GM03348 (cell line): ENCODE data around the gene TAGAP.
"Not testable (repeated sequence)": the region's sequence is repeated elsewhere in the genome, so short reads cannot be mapped to it uniquely, and the experiment has no call there.

Experiments
- DNase-seq: peaks from one replicate; pipeline ENCODE4 v3.0.0; 2012; ENCODE audit warnings: low spot score

The TAGAP gene

DNA sequence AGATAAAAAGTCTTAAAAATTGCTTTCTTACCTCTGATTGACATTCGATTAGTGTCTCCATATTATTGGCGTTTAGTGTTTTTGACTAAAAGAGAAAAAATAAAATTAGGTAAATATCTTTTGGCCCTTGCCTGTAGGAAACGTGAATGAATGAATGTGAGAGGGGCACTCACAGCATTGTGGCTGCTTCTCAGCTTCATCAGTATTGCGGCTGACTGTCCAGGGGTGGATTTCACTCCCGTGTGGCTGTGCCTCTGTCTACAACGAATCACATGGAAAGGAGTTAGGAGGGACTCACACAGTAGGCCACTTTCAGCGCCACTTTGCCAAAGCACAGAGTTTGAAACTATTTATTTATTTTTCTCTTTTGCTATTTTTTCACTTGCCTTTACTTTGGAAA is 844 bp downstream of the TAGAP start:
- DNase-seq = no peak

DNA sequence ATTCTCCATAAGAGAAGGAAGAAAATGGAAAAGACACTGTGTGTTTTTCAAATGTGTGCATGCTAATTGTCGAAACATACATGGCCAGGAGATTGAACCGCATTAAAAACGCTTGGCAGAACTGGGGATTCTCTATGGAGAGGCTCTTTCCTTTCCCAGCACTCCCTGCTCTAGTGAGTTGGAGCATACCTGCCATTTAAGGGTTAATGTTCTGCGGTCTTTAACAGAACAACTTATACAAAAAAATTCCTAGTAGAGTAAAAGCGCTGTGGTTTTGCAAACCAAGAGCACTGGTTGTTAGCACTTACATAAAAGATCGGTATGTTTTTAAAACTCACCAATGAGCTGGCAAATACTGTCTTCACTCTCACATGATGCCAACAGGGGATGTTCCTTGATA is 1.5 kb downstream of the TAGAP start:
- DNase-seq = no peak

DNA sequence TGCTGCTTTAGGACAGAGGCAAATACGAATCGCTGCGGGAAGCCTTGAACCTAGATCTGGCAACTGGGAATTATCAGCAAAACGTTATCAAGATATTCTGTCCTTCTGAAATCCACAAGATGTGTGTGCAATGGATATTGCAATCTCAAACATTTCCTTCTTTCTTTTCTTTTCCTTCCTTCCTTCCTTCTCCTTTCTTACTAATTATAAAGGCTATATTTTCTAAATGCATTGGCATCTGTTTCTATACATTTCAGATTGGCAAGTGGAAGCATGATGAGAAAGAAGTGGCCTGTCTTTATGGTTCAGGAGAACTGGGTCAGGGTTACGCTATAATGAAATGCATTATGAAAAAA is 2.0 kb downstream of the TAGAP start:
- DNase-seq = no peak

DNA sequence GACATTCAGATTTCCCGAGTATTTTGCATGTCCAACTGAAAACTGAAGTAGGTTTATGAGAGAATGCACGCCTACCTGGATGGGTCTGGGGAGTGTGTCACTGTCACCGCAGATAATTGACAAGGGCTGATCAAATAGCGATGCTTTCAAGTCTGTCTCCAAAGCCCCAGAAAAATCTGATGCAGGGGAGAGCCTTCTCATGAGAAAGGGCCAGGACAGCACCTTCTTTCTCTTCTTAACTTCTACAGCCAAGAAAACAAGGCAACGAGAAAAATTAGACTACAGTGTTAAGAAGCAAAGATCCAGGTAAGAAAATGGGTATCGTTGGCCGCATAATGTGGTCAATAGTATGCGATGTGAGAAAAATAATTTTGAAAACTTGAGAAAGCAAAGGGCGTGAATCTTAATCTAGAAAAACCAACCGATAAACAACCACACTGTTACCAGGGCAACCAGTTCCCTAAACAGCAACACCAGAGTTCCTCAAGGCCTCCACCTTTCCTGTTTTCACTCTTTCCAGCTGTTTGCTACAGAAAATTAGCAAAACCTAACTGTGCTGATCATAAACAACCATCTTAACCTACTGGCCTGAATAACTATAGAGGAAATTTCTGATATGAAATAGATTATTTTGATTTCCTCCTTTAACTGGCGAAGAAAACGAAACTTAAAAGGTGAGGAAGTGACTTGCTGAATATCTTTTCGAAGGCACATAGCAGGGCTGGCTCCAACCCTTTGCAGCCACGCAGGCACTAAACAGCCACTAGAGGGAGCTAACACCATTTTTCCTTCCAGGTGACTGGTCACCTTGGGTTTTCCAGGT is 2.6 kb downstream of the TAGAP start:
- DNase-seq = peak; percentile 64

DNA sequence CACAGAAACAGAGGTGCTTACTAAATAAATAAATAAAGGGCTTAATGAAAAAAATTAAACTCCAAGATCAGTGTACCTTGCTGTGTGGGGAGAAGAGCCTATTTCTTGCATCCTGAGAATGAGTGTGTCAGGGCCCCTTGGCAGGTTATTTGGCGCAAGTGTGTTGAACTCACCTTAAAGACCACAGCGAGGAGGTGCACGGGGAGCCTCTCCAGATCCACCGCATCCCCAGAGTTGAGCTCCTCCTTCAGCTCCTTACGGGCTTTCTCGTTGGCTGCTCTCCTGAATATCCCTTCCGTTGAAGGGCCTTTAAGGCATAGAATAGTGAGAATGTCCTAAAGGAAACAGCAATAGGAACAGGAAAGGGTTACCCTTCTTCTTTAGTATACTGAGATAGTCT is 3.6 kb downstream of the TAGAP start:
- no peak for DNase-seq

DNA sequence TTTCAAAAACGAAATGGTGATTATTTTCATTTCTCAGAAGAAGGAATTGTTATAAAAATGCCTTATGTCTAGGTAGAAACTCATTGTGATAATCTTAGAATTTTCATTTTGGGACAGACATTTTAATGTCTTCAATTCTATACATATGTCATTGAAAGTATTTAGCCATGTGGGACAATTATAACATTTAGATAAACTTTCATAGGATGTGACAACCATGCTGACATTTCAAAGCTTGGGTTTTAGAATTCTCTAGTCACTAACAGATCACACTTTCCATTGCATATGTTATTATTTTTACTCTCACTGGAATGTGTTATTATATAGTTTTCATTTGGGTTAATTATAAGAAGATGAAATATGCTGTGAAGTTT is 4.9 kb downstream of the TAGAP start:
- no peak for DNase-seq

DNA sequence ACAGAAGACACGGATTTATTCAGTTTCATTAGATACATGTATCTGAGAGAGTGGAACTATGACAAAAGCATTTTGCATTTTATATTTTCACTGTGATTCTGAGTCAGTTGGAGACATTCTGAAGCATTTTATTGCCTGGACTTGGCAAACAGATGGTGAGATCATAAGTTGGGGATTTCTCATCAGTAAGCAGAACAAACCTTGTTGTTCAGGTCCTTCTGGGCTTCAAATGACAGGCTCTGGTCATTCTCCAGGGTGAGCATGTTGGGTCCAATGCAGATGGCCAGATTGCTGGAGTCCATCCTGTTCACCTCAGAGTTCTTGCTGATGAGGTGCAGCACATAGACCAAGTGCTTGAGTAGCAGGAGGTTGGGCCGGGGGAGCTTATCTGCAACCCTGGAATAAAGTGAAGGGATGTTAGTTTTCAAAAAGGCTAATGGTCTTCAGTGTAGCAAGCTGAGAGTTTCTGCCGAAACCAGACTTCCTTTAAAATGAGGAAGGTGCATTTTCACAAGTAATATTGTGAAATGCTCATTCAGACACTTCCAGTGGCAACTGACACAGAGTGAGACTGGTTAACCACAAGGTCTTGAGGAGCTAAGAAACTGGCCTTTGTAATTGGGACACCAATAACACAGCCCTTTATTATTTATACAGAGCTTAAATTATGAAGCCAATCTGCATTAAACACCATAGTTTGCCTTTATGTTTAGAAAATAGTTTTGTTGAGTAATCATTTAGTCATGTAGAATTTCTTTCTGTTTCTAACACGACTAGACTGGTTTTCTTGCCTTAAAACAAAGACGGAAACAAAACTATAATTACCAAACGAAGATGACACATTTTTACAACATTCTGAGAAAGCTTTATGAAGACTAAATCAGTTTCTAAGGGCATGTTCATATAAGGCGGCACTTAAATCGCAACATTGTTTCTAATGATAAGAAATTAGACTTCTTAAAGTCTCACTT is 5.6 kb downstream of the TAGAP start:
- DNase-seq = peak; percentile 58

DNA sequence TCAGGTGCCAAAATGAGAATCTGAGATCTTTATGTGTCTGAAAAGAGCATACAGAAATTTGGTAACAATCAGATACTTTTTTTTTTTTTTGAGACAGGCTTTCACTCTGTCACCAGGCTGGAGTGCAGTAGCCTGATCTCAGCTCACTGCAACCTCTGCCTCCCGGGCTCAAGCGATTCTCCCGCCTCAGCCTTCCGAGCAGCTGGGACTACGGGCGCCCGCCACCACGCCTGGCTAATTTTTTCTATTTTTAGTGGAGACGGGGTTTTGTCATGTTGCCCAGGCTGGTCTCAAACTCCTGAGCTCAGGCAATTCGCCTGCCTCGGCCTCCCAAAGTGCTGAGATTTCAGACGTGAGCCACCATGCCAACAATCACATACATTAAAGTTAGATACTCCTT is 6.5 kb downstream of the TAGAP start:
- DNase-seq = not testable (repeated sequence)

DNA sequence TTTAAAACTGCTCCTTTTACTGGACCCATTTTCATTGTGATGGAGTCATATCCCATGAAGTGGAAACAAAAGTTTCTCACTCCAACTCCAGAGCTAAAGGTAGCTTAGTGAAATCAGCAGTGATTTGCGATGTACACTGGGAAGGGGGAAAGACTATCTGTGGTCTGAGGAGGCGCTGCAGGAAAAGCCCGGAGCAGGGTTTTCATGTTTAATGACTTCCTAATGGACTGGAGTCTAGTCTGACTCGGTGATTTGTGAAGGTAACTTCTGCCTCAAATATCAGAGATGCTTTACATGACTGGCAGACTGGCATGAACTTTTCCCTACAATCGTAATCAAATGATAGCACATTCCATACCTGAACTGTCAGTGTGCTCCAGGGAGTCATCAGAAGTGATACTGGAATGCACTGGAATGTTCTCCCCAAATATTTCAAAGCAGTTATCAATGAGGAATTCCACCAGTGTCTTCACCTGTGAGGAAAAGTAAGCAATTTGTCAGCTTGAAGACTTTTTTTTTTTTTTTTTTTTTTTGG is 7.0 kb downstream of the TAGAP start:
- DNase-seq = no peak

DNA sequence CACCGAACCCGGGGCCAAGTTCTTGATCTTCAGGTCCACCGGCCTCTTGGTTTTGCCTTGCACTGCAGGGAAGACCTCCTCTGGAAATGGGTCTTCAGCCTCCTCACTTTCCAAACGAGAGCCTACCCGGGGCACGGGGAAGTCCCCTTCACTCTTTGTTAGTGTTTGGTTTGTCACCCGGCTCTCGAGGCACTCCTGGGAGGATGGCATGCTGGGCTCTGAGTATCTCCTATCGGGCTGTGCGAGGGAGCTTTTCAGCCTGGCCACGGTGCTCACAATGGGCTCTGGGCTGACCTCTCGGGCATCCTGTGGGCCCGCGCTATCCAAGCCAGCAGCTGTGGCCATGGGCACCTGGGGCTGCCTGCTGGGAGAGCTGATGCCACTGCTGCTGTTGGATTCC is 8.1 kb downstream of the TAGAP start:
- no peak for DNase-seq

DNA sequence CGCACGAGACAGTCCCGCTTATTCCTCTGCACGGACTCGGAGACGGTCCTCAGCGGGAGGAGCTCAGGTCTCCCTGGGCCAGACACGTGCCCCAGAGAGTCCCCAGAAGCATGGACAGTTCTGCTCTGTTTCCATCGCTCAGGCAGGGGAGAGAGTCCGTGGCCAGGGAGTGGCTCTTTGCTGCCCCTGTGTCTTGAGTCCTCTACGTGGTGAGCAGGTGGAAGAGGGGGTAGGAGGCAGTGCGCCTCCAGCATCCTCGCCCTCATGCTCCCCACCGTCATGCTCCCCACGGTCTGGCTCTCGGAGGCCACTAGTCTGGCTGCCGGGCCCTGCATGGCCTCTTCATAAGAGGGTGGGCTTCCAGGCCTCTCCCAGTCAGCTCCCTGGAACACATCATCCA is 8.9 kb downstream of the TAGAP start:
- DNase-seq = no peak

DNA sequence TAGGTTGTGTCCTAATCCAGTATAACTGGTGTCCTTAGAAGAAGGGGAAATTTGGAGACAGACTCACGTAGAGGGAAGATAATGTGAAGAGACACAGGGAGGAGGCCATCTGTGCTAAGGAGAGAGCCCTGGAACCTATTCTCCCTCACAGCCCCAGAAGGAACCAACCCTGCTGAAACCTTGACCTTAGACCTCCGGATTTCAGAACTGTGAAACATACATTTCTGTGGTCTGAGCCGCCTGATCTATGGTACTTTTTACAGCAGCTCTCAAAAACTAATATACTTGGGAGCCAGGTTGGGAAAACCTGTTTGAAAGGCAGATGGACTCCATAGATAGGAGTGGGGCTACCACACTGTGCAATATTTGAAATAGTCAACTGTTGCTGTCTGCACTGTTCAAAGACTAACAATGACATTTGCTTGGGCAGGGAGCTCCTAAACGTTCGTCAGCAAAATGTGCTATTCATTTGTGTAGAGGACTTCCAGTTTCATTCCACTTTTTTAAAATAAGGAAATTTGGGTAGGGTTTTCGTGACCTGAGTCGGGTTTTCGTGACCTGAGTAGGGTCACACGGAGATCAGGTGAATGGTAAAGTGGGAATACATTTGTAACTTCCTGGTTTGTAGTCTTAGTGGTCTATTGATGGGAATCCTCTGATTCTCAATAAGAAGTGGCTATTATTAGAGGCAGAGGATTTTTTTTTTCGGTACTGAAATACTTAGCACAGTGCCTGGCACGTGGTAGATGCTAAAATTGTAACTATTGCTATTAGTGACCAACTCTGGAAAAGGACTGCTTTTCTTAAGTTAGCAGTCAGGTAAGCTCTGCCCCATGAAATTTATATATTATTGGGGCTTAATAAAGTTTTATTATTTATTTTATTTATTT is 11.4 kb downstream of the TAGAP start:
- DNase-seq = no peak

DNA sequence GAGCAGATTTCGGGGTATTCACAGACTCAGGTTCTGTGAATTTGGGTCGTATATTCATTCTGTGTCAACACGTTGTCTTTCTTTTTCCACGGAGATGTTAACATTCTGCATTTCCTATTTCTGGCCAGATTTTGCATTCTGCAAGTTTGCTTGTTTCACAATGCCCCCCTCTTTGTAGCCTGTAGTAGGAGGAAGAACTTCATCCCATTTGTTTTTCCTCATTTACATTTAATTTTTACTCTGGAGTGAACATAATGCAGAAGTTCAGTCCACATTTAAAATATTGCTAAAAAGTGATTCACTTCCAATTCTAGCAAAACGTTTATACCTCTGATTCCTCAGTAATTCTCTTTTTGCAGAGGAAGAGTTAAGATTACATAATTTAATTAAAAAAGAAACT is 12.9 kb downstream of the TAGAP start:
- no peak for DNase-seq

DNA sequence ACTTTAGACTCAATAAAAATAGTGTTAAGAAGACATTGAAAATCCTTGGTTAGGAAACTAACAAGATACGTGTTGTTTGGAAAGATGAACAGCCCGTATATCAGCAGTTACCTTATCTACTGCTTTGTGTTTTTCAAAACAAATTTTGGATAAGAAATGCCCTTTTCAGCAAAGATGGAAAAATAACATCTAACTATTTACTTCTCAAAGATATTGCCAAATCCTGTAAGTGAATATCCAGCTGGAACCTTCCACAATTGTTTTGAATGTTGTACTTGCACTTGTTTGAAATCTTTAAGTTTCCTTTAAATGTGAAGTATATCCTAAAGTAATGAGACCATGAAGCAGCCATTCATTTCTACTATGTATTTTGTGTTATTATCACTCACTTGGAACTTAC is 14.6 kb downstream of the TAGAP start:
- no peak for DNase-seq

DNA sequence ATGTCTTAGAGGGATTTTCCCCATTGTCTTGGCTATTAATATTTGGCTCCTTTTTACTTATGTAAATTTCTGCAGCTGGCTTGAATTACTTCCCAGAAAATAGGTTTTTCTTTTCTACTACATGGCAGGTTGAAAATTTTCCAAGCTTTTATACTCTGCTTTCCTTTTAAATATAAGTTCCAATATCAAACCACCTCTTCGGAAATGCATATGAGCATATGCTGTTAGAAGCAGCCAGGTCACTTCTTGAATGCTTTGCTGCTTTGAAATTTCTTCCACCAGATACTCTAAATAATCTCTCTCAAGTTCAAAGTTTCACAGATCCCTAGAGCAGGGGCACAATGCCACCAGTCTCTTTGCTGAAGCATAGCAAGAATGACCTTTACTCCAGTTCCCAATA is 19.6 kb downstream of the TAGAP start:
- not testable (repeated sequence) for DNase-seq

DNA sequence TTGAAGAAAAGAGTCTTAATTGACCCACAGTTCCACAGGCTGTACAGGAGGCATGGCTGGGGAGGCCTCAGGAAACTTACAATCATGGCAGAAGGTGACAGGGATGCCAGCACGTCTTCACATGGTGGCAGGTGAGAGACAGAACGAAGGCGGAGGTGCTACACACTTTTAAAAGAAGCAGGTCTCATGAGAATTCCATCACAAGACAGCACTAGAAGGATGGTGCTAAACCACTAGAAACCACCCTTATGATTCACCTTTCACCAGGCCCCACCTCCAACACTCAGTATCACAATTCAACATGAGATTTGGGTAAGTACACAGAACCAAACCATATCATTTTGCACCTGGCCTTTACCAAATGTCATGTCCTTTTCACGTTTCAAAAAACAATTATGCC is 20.9 kb downstream of the TAGAP start:
- DNase-seq = no peak

DNA sequence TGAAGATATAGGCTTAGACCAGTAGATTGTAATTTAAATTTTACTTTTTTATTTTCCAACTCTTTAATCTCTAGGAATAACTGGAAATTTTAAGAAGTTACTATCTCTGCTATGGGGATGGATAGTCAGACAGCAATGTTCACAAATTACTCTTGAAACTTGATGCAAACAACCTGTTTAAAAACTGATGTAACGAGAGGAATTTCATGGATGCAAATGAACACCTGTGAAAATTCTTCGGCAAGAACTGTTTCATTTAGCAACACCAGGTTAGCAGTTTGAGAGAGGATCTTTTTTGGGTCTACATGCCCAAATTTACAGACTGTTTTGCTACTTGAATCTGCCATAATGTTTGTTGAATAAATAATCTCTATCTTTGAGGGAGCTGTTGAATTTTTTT is 24.8 kb downstream of the TAGAP start:
- DNase-seq = no peak

DNA sequence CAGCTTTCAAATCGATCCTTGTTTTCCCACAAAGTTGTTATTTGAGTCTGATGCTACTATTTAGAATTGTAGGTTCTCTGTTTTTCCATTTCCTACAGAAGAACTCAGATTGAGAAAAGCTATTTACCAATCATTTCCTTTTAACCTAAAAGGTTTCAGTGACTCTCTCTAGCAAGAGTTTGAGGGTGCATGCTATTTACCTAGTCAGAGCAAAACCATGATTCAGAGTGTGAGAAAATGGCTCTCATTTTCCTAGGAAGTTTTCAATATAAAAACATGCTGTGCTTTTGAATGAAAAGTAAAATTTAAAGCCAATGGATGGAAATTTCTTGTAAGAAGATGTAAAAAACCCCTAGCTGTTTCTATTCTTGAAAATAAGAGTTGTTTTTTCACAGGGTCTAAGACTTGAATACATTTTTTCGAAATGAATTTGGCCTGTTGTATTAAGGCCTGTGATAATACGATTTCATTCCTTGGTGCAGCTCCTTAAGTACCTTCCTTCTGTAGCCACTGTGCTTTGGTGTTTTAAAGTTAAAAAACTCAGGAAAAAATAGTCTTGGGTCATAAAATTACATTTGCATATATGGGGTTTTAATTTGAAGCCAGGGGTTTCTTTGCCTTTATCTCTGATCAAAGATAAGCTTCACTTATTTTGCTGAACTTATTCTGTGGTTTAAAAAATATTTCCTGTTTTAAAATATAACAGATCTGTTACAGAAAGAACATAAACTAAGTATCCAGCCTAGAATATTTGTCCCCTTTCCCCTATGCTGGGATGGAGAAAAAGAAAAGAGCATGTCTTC is 26.8 kb downstream of the TAGAP start:
- no peak for DNase-seq

DNA sequence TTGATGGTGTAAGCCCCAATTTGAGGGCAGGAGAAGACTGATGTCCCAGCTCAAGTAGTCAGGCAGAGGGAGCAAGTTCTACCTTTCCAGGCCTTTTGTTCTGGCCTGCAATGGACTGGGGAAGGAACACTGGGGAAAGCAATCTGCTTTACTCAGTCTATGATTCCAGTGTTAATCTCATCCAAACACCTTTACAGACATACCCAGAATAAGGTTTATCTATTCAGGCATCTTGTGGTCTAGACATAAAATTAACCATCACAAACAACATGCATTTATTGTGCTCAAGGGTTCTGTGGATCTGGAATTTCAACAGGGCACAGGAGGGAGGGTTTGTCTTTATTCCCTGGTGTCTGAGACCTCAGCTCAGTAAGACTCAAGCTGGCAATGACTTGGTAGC is 30.4 kb downstream of the TAGAP start:
- DNase-seq = no peak

DNA sequence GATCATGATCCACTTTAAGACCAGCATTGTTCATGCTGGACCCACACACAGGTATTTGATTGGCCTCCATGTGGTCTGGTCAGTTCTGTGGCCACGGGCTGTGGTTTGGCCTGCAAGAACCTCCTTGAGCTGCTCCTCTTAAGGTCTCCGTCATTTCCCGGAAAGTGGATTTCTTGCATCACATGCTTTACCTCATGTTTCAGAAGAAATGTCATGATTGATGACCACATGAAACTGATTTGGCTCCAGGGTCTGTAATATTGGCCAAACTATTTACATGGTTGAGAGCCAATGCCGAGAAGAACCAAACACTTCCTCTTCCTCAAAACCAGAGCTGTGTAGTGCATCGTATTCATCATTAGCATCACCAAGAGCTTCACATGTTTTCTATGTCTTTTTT is 31.6 kb downstream of the TAGAP start:
- DNase-seq = no peak

DNA sequence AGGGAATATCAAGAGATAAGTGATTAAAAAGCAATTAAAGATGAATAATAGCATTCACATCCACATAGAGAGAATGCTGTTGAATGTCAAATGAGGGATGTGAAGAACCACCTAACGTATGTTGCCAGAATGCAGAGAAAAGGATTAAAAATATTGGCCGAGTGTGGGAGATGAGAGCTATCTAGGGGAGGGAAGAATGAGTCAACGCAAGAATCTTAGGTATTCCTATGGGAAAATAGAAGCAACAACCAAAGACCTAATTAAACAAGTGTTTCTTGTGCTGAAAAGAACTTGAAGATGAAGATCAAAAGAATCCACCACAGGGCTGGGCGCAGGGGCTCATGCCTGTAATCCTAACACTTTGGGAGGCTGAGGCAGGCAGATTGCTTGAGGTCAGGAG is 32.6 kb downstream of the TAGAP start:
- DNase-seq = no peak
